Cardiac fibroblast (primary cell): ENCODE measurements around the gene UBA3.

Experiments used
- DNase-seq, 2 donors: peaks; one replicate each; pipeline versions ENCODE4 v3.0.0 to v3.0.0-alpha.2; 2010; ENCODE audit warnings: low read depth in 2 of 2
- H3K4me3 ChIP-seq, 2 donors: replicated peaks in 1 of 2; 1 replicate in 1 of 2; 2 replicates in 1 of 2; pipeline ENCODE4 v1.5.1; 2011; ENCODE audit warnings: low read depth in 2 of 2, low read length in 2 of 2, mild to moderate bottlenecking in 2 of 2, moderate library complexity in 1 of 2
- CTCF ChIP-seq: IDR thresholded peaks from one replicate; pipeline ENCODE4 v1.5.1; 2011; ENCODE audit warnings: low read depth, mild to moderate bottlenecking, low read length, inconsistent platforms

Gene UBA3

GRCh38 chr3:69115731-69116130, 35.6 kb upstream of the UBA3 start:
- DNase-seq = peak in 1 of 2 donors; percentile 59
- H3K4me3 ChIP-seq = no peak overlapping the region
- no peak for TF ChIP-seq CTCF

GRCh38 chr3:69113536-69113935, 33.4 kb upstream of the UBA3 start:
- peak; percentile 28 to 35 for DNase-seq
- no peak overlapping the region for H3K4me3 ChIP-seq
- no peak for TF ChIP-seq CTCF

- TF ChIP-seq CTCF = no peak
- no peak for DNase-seq
- H3K4me3 ChIP-seq = no peak overlapping the region
Measured at GRCh38 chr3:69110941-69111546, 30.9 kb upstream of the UBA3 start.

- no peak for DNase-seq
- no peak overlapping the region for H3K4me3 ChIP-seq
- TF ChIP-seq CTCF = no peak
Measured at GRCh38 chr3:69108811-69109210, 28.6 kb upstream of the UBA3 start.

GRCh38 chr3:69107841-69108240, 27.7 kb upstream of the UBA3 start:
- H3K4me3 ChIP-seq = no peak overlapping the region
- no peak for DNase-seq
- TF ChIP-seq CTCF = no peak

GRCh38 chr3:69105320-69105719, 25.2 kb upstream of the UBA3 start:
- DNase-seq = peak; percentile 39 to 72
- TF ChIP-seq CTCF = no peak
- no peak overlapping the region for H3K4me3 ChIP-seq

- no peak for TF ChIP-seq CTCF
- no peak overlapping the region for H3K4me3 ChIP-seq
- no peak for DNase-seq
Measured at GRCh38 chr3:69104586-69104985, 24.4 kb upstream of the UBA3 start.
